IMR-90 (cell line): ENCODE measurements around the gene POR. TPM values are rescaled to one million over a fixed set of nuclear protein-coding genes. Genes with fewer than 3 reads are reported as not detected.

ENCODE experiments used
- ATAC-seq: fragments of 200-7000 bp; cut with Tn5 transposase; 2 replicates; pipeline ENCODE4 v1.9.1; 2020; ENCODE audit warnings: low read depth, mild to moderate bottlenecking, moderate library complexity
- BruUV-seq: library from RNA; stranded (reverse); fragments of 400-500 nt; replicated peaks from 2 replicates; lab custom pipeline; 2021; lab: Mats Ljungman, UMichigan
- CTCF ChIA-PET: fragments of 300-600 bp; formaldehyde crosslinking; extraction: SDS; loops from one replicate; lab custom pipeline; 2021; ENCODE audit warnings: antibody characterized with exemption; lab: Yijun Ruan, JAX
- POLR2A ChIA-PET: fragments of 300-600 bp; sonication (Branson Sonifier 250); formaldehyde crosslinking; loops from one replicate; lab custom pipeline; 2022; ENCODE audit warnings: antibody characterized with exemption; ENCODE audit not compliant: unreplicated experiment; lab: Charles Lee
- DNase-seq: peaks from one replicate; pipeline ENCODE4 v3.0.0; 2013
- H2AFZ ChIP-seq: replicated peaks from 2 replicates; pipeline ENCODE3; 2013; ENCODE audit warnings: low read length, mild to moderate bottlenecking; ENCODE audit not compliant: poor library complexity
- H2AK5ac ChIP-seq: 2 replicates; pipeline ENCODE4 v1.6.1; 2013; ENCODE audit warnings: low read depth, low read length, inconsistent platforms
- H2AK9ac ChIP-seq: replicated peaks from 2 replicates; pipeline ENCODE3; 2013; ENCODE audit warnings: mild to moderate bottlenecking, low read depth, low read length, moderate library complexity; ENCODE audit not compliant: poor library complexity
- H2BK120ac ChIP-seq: 2 replicates; pipeline ENCODE4 v1.6.1; 2013; ENCODE audit warnings: low read depth, low read length, inconsistent platforms
- H2BK15ac ChIP-seq: 3 replicates; pipeline ENCODE4 v1.6.1; 2013; ENCODE audit warnings: low read depth, low read length, inconsistent platforms
- H2BK20ac ChIP-seq: 2 replicates; pipeline ENCODE4 v1.6.1; 2013; ENCODE audit warnings: low read depth, mild to moderate bottlenecking, inconsistent platforms, low read length, moderate library complexity
- H2BK5ac ChIP-seq: 2 replicates; pipeline ENCODE4 v1.6.1; 2013; ENCODE audit warnings: mild to moderate bottlenecking, low read depth, low read length, inconsistent platforms; ENCODE audit not compliant: poor library complexity, severe bottlenecking
- H3K14ac ChIP-seq: replicated peaks from 2 replicates; pipeline ENCODE4 v1.6.1; 2013; ENCODE audit warnings: low read depth, low read length, inconsistent platforms
- H3K18ac ChIP-seq: 2 replicates; pipeline ENCODE4 v1.6.1; 2013; ENCODE audit warnings: low read depth, low read length, control low read depth
- H3K23ac ChIP-seq: 2 replicates; pipeline ENCODE4 v1.6.1; 2013; ENCODE audit warnings: low read depth, low read length, inconsistent platforms
- H3K27ac ChIP-seq: 2 replicates; pipeline ENCODE4 v1.5.1; 2013; ENCODE audit warnings: mild to moderate bottlenecking, control low read depth, low read length; ENCODE audit not compliant: insufficient read depth
- H3K27me3 ChIP-seq: 2 replicates; pipeline ENCODE4 v1.6.1; 2013; ENCODE audit warnings: low read length; ENCODE audit not compliant: control insufficient read depth, insufficient read depth
- H3K36me3 ChIP-seq: 2 replicates; pipeline ENCODE4 v1.6.1; 2013; ENCODE audit warnings: low read length, mixed read lengths; ENCODE audit not compliant: control insufficient read depth, insufficient read depth
- H3K4ac ChIP-seq: 2 replicates; pipeline ENCODE4 v1.6.1; 2013; ENCODE audit warnings: low read depth, low read length, inconsistent platforms
- H3K4me1 ChIP-seq: 2 replicates; pipeline ENCODE4 v1.6.1; 2013; ENCODE audit warnings: low read length, mixed read lengths; ENCODE audit not compliant: control insufficient read depth, insufficient read depth
- H3K4me2 ChIP-seq: 2 replicates; pipeline ENCODE4 v1.6.1; 2013; ENCODE audit warnings: low read depth, mild to moderate bottlenecking, control low read depth, low read length, moderate library complexity
- H3K4me3 ChIP-seq: 2 replicates; pipeline ENCODE4 v1.5.1; 2013; ENCODE audit warnings: low read depth, mild to moderate bottlenecking, control low read depth, low read length, moderate library complexity; ENCODE audit not compliant: insufficient read depth
- H3K56ac ChIP-seq: 2 replicates; pipeline ENCODE4 v1.6.1; 2013; ENCODE audit warnings: low read length, inconsistent platforms; ENCODE audit not compliant: insufficient read depth; ENCODE audit errors: extremely low read depth
- H3K79me1 ChIP-seq, 2 experiments: 2 replicates each; pipeline ENCODE4 v1.6.1; 2013; ENCODE audit warnings: low read length in 2 of 2, inconsistent platforms in 1 of 2, low read depth in 1 of 2
- H3K9ac ChIP-seq: 2 replicates; pipeline ENCODE4 v1.6.1; 2013; ENCODE audit warnings: low read depth, low read length, control low read depth
- H3K9me1 ChIP-seq: 2 replicates; pipeline ENCODE4 v1.6.1; 2013; ENCODE audit warnings: low read length, inconsistent platforms; ENCODE audit not compliant: insufficient read depth
- H3K9me3 ChIP-seq: 2 replicates; pipeline ENCODE4 v1.6.1; 2013; ENCODE audit warnings: low read length; ENCODE audit not compliant: control insufficient read depth, insufficient read depth
- H4K20me1 ChIP-seq: 2 replicates; pipeline ENCODE4 v1.6.1; 2013; ENCODE audit warnings: low read length, inconsistent platforms; ENCODE audit not compliant: insufficient read depth
- H4K5ac ChIP-seq: 2 replicates; pipeline ENCODE4 v1.6.1; 2013; ENCODE audit warnings: mild to moderate bottlenecking, low read depth, low read length, control low read depth
- H4K8ac ChIP-seq, 2 experiments: 2 replicates each; pipeline ENCODE4 v1.6.1; 2013; ENCODE audit warnings: low read depth in 2 of 2, low read length in 2 of 2, control low read depth in 1 of 2, inconsistent platforms in 1 of 2
- H4K91ac ChIP-seq: 2 replicates; pipeline ENCODE4 v1.6.1; 2013; ENCODE audit warnings: low read depth, low read length, inconsistent platforms; ENCODE audit not compliant: insufficient read depth
- BHLHE40 ChIP-seq: fragments of 150-350 bp; IDR thresholded peaks from 2 replicates; pipeline ENCODE4 v1.6.1; 2016; ENCODE audit warnings: mild to moderate bottlenecking, low read depth, low read length
- CEBPB ChIP-seq: IDR thresholded peaks from 2 replicates; pipeline ENCODE4 v1.6.1; 2012; ENCODE audit warnings: low read depth, low read length, improper control_type of control experiment
- CHD1 ChIP-seq: IDR thresholded peaks from 2 replicates; pipeline ENCODE4 v1.6.1; 2012; ENCODE audit warnings: low read depth, low read length, improper control_type of control experiment
- MAZ ChIP-seq: IDR thresholded peaks from 2 replicates; pipeline ENCODE4 v1.6.1; 2012; ENCODE audit warnings: low read depth, mild to moderate bottlenecking, low read length, improper control_type of control experiment, moderate library complexity, borderline replicate concordance
- RAD21 ChIP-seq: IDR thresholded peaks from 2 replicates; pipeline ENCODE4 v1.6.1; 2012; ENCODE audit warnings: low read length, improper control_type of control experiment
- RFX5 ChIP-seq: IDR thresholded peaks from 2 replicates; pipeline ENCODE4 v1.8.0; 2012; ENCODE audit warnings: low read depth, mild to moderate bottlenecking, low read length, moderate library complexity
- WGBS, 2 experiments: methylation state at CpG; one replicate each; pipeline versions ENCODE4 v1.1.5 to v1.1.7; 2013; ENCODE audit warnings: missing lambda C conversion rate in 2 of 2; ENCODE audit not compliant: insufficient read length in 1 of 2; ENCODE audit errors: extremely low coverage in 2 of 2; 5-methylcytosine and 5-hydroxymethylcytosine counted together
- dilution Hi-C: fragments of 300-500 bp; cut with HindIII; formaldehyde crosslinking; loops from one replicate; pipeline ENCODE4 v1.14.3; 2018; ENCODE audit warnings: low sequenced_read_pairs; ENCODE audit not compliant: unreplicated experiment
- in situ Hi-C: fragments of 300-500 bp; cut with MboI; formaldehyde crosslinking; loops from 3 replicates; pipeline ENCODE4 v1.14.3; 2019; ENCODE audit warnings: low sequenced_read_pairs, inconsistent platforms, mixed read lengths
- intact Hi-C: fragments of 100-400 bp; cut with micrococcal nuclease; formaldehyde crosslinking; loops from 2 replicates; pipeline ENCODE4 v1.10.0; 2022
- polyA plus RNA-seq, 3 experiments: library from polyadenylated mRNA; depleted of rRNA; stranded (reverse); fragments of >200 nt; gene quantifications; 2 replicates each; pipeline ENCODE4 v1.2.3, GENCODE V29; 2012; ENCODE audit warnings: low replicate concordance in 1 of 3
- total RNA-seq: library from RNA; depleted of rRNA; stranded (reverse); fragments of >200 nt; gene quantifications from 2 replicates; pipeline ENCODE4 v1.2.3, GENCODE V29; 2012

Gene POR
- total and polyA plus RNA-seq, 2 of the 4 experiments (the other 2 are of a cell fraction), result 25.5 to 42.2 TPM

- Histone ChIP-seq H3K4me3 (no peak overlapping the region), H3K27ac (no peak overlapping the region), H3K4me1 (peaks cover 12% of the 10 kb centered on the region; the same call in 1 of the 2 replicates), H4K5ac (no peak overlapping the region), H3K23ac (no peak overlapping the region), H2BK20ac (no peak overlapping the region), H3K18ac (no peak overlapping the region), H2BK120ac (no peak overlapping the region), H2AK9ac (no peak overlapping the region), H3K4ac (no peak overlapping the region), H2BK15ac (no peak overlapping the region), H4K91ac (no peak overlapping the region), H3K4me2 (no peak overlapping the region), H3K14ac (no peak overlapping the region), H3K9me1 (peaks cover 6% of the 10 kb centered on the region; the same call in 1 of the 2 replicates), H2BK5ac (no peak overlapping the region), H3K79me1 (peaks cover 4 to 12% of the 10 kb centered on the region in 2 experiments; a peak in 3 of 4 replicates), H2AFZ (no peak overlapping the region), H4K8ac (no peak overlapping the region), H3K27me3 (no peaks in the 10 kb centered on the region), H2AK5ac (no peak overlapping the region), H3K9me3 (no peaks in the 10 kb centered on the region), H3K36me3 (peaks cover 23% of the 10 kb centered on the region), H4K20me1 (0 out of 2 replicates have a peak, but pooled peaks cover 3% of the 10 kb centered on the region), H3K56ac (no peak overlapping the region), H3K9ac (no peak overlapping the region)
- ChIA-PET POLR2A (no interaction called here), CTCF (no interaction called here)
- no TSS peak for BruUV-seq
- WGBS, 2 experiments, result 100% methylated on average over 1 of the region's 1 CpG; no CpG with 5 or more reads in 1 of the 2 experiments
- DNase-seq, result no peak
- in situ Hi-C loops, result no loop called here
- dilution Hi-C loops, result no loop called here
- ATAC-seq, result no peak
- intact Hi-C loops, result no loop called here
- no peak for TF ChIP-seq CEBPB
- TF ChIP-seq CHD1, result no peak
- TF ChIP-seq MAZ, result no peak
- TF ChIP-seq RAD21, result no peak
- no peak for TF ChIP-seq BHLHE40
- TF ChIP-seq RFX5, result no peak
These were observed 83.1 kb downstream of the POR start for GRCh38 chr7:75998038-75998437.
